Stimulated activated CD8-positive, alpha-beta memory T cell treated with anti-CD3 and anti-CD28 coated beads, Interleukin-15, amount 100 ng/mL, for 4 hours (primary cell): ENCODE measurements around the gene EEF1AKMT1.
"Not testable (repeated sequence)": the region's sequence is repeated elsewhere in the genome, so short reads cannot be mapped to it uniquely, and the experiment has no call there.

Experiments
- DNase-seq, 2 donors: peaks; one replicate each; pipeline ENCODE4 v3.0.0-alpha.2; 2020; ENCODE audit warnings: low read depth in 2 of 2

Gene EEF1AKMT1

GRCh38 chr13:20776751-20777150, 3.0 kb upstream of the EEF1AKMT1 start:
- no peak for DNase-seq

DNA sequence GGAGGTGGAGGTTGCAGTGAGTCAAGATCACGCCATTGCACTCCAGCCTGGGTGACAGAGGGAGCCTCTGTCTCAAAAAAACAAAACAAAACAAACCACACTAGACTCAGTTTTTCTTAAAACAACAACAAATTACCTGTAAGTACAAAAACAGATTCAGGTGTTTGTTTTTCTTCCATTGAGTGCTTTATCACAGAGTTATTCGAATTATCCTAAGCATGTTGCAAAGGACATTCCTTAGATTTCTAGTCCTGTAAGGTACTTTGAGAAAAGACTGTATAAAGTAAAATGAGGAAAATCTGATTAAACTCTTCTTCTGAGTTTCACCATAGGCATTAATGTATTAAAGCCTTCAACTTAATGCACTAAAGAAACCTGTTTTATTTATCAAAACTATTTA, 2.2 kb upstream of the EEF1AKMT1 start:
- no peak for DNase-seq

- DNase-seq = no peak
These were observed 985 bp upstream of the EEF1AKMT1 start for GRCh38 chr13:20774746-20775145.

DNA sequence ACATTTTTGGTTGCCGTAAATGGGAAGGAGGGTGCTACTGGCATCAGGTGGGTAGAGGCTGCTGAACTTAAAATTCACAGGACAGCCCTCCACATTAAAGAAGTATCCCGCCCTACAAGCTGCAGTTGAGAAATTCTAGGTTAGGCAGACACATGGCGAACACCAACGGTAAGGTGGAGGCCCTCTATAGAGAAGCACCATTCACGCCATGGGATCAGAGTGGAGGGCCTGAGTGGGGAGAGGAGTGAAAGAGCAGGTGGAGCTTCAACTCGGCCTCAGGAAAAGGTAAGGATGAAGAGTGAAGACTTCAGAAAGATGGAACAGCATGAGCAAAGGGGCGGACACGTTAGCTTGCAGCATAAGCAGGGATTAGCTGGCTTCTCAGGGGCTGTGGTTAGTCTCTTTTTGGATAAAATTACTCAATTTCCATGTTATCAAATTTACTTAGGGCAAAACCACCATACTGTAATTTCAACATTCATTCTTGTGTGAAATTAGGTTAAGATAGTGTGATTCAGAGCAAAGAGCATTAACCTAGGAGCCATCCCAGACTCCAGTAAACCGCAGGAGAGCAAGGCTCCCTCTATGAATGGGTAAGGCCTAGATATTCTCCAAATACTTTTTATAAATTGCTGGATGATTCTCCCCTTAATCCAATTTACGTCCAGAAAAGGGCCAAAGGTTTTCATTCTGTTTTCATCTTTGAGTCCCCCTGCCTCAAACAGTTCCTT, 1.2 kb downstream of the EEF1AKMT1 start:
- no peak for DNase-seq

DNA sequence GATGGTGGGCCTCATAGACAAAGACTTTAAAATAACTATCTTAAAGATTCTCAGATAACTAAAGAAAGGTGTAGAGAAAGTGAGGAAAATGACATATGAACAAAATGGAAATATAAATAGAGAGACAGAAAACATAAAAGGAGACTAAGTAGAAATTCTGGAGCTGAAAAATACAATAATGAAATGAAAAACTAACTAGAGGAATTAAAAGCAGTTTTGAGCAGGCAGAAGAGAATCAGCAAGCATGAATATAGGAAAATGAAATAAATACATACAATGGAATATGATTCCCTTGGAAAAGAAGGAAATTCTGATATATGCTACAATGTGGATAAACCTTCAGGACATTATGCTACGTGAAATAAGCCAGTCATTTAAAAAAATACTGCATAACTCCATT, 3.9 kb downstream of the EEF1AKMT1 start:
- DNase-seq = no peak

GRCh38 chr13:20769091-20769490, 4.7 kb downstream of the EEF1AKMT1 start:
- no peak for DNase-seq

DNA sequence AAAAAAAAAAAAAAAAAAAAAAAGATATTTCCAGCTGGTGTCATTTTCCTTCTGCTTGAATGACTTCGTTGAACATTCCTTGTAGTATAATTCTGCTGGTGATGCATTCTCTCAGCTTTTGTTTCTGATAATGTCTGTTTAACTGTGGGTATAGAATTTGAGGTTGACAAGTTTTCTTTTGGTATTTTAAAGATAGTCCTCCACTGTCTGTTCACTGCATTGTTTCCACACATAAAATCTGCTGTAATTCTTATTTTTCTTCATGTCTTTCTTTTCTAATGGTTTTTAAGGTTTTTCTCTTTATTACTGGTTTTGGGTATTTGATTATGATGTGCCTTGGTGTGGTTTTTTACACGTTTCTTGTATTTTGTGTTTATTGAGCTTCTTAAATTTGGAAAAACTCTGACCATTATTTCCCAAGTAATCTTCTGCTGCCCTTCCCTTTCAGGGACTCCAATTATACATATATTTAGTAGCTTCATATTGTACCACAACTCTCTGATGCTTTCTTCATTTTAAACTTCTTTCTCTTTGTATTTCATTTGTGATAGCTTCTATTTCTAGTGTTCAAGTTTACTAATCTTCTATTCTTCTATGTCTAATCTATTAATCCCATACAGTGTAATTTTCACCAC, 6.3 kb downstream of the EEF1AKMT1 start:
- DNase-seq = no peak

DNA sequence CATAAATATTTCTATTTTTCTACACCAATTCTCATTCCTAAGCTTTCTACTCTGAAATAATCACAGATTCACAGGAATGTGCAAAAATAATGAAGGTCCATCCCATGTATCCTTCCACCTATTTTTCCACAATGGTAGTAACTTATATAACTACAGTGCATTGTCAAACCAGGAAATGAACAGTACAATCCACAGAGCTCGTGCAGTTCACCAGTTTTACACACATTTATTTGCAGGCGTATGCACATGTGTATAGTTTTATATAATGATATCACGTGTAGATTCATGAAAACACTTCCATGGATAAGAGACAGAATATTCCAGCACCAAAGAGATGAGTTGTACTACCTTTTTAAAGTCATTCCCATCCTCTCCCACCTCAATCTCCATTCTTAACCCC, 12.9 kb downstream of the EEF1AKMT1 start:
- no peak for DNase-seq

- DNase-seq = no peak
These were observed 19.8 kb downstream of the EEF1AKMT1 start for GRCh38 chr13:20754009-20754408.

- no peak for DNase-seq
These were observed 24.4 kb downstream of the EEF1AKMT1 start for GRCh38 chr13:20749377-20749776.

DNA sequence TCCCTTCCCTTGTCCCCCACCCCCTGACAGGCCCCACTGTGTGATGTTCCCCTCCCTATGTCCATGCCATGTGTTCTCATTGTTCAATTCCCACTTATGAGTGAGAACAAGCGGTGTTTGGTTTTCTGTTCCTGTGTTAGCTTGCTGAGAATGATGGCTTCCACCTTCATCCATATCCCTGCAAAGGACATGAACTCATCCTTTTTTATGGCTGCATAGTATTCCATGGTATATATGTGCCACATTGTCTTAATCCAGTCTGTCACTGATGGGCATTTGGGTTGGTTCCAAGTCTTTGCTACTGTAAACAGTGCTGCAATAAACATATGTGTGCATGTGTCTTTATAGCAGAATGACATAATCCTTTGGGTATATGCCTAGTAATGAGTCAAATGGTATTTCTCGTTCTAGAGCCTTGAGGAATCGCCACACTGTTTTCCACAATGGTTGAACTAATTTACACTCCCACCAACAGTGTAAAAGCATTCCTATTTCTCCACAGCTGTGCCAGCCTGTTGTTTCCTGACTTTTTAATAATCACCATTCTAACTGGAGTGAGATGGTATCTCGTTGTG, 29.8 kb downstream of the EEF1AKMT1 start:
- not testable (repeated sequence) for DNase-seq

GRCh38 chr13:20740021-20740420, 33.7 kb downstream of the EEF1AKMT1 start:
- DNase-seq = no peak

- DNase-seq = no peak
These were observed 35.1 kb downstream of the EEF1AKMT1 start for GRCh38 chr13:20738616-20739015.

- DNase-seq = no peak
These were observed 43.9 kb downstream of the EEF1AKMT1 start for GRCh38 chr13:20729633-20730585.

- no peak for DNase-seq
These were observed 45.0 kb downstream of the EEF1AKMT1 start for GRCh38 chr13:20728579-20729311.

- DNase-seq = no peak
These were observed 45.9 kb downstream of the EEF1AKMT1 start for GRCh38 chr13:20727856-20728255.

GRCh38 chr13:20721454-20722357, 52.1 kb downstream of the EEF1AKMT1 start:
- no peak for DNase-seq

- no peak for DNase-seq
These were observed 52.7 kb downstream of the EEF1AKMT1 start for GRCh38 chr13:20721058-20721453.

DNA sequence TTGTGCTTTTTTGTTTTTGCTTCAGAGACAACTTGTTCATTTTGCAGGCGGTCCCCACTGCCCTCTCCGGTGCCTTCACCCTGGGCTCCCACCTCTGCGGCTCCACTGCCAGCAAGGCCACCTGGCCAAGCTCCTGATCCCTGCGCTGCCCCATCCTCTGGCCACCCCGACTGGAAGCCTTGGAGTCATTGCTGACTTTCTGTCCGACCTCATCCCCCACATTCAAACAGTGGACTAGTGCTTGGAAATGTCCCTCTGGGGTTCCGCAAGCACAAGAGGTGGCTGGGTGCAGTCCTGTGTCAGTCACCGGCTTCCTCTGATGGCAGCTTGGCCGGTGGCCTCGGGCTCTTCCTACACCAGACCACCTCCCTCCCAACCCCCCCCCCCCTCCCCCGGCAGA, 53.3 kb downstream of the EEF1AKMT1 start:
- DNase-seq = no peak

DNA sequence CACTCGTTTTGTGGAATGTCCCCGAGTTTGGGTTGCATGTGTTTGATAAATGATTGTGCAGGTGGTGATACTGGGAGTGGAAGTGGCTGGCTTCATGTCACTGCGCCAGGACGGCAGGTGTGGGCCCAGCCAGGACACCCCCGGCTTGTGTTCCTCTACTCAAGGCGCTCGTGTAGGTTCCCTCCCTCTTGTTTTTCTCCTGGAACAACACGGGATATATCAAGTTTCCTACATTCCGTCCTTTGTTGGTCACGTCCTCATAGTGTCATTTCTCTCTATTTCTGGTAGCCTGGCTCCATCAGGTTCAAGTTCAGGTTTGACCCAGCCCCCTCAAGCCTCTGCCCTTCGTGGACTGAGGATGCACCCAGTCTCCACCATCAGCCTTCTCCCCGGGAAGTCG, 54.0 kb downstream of the EEF1AKMT1 start:
- DNase-seq = no peak
